ENCODE data around the gene BOC. TPM values are rescaled to one million over a fixed set of nuclear protein-coding genes. Genes with fewer than 3 reads are reported as not detected.

BOC gene
- total and polyA plus RNA-seq, 2 of the 4 experiments (the other 2 are of a cell fraction) = 6.8 to 15.2 TPM

GRCh38 chr3:113210604-113211329 lies 590 bp upstream of the BOC start:
- ATAC-seq (ENCODE audit: low read depth) (peak; percentile 12), DNase-seq (no peak)
- Histone ChIP-seq H3K4ac (ENCODE audit: low read depth, low read length) (peak overlapping the region; percentile 83), H3K9ac (ENCODE audit: low read depth, low read length) (peak overlapping the region; percentile 64), H2BK20ac (ENCODE audit: low read depth, low read length) (peak overlapping the region; percentile 51; the same call in 1 of the 2 replicates), H3K4me2 (ENCODE audit: low read depth, low read length) (peak overlapping the region; percentile 72), H2BK15ac (ENCODE audit: low read depth, low read length) (peak overlapping the region; percentile 93; the same call in 2 of the 3 replicates), H2AFZ (replicated peaks; ENCODE audit: low read length, poor library complexity) (peak overlapping the region; percentile 93), H3K23ac (ENCODE audit: low read depth, low read length) (peak overlapping the region; percentile 69), H4K91ac (ENCODE audit: insufficient read depth, low read depth, low read length) (peak overlapping the region; percentile 79), H3K79me1 (ENCODE audit: low read depth in 1 of 2, low read length in 2 of 2) (peaks cover 8 to 11% of the 10 kb centered on the region in 2 experiments; a peak in 2 of 4 replicates), H4K8ac (ENCODE audit: low read depth in 2 of 2, low read length in 2 of 2) (peak overlapping the region; percentile 76 to 86), H3K27me3 (ENCODE audit: control insufficient read depth, insufficient read depth, low read length) (no peaks in the 10 kb centered on the region; the same call in 1 of the 2 replicates), H2BK5ac (ENCODE audit: low read depth, low read length, poor library complexity, severe bottlenecking) (peak overlapping the region; percentile 28), H3K14ac (replicated peaks; ENCODE audit: low read depth, low read length) (peak overlapping the region; percentile 79; the same call in 1 of the 2 replicates), H3K56ac (ENCODE audit: extremely low read depth, insufficient read depth, low read length) (peak overlapping the region; percentile 58; the same call in 1 of the 2 replicates), H3K9me3 (ENCODE audit: control insufficient read depth, insufficient read depth, low read length) (no peaks in the 10 kb centered on the region), H3K36me3 (ENCODE audit: control insufficient read depth, insufficient read depth, low read length) (no peaks in the 10 kb centered on the region), H3K4me3 (ENCODE audit: insufficient read depth, low read depth, low read length) (peak overlapping the region; percentile 76), H3K18ac (ENCODE audit: low read depth, low read length) (peak overlapping the region; percentile 25), H3K27ac (ENCODE audit: insufficient read depth, low read length) (peak overlapping the region; percentile 92), H2BK120ac (ENCODE audit: low read depth, low read length) (peak overlapping the region; percentile 86), H4K5ac (ENCODE audit: low read depth, low read length) (peak overlapping the region; percentile 32), H4K20me1 (ENCODE audit: insufficient read depth, low read length) (no peaks in the 10 kb centered on the region), H3K4me1 (ENCODE audit: control insufficient read depth, insufficient read depth, low read length) (peaks cover 16% of the 10 kb centered on the region), H3K9me1 (ENCODE audit: insufficient read depth, low read length) (no peaks in the 10 kb centered on the region), H2AK5ac (ENCODE audit: low read depth, low read length) (peak overlapping the region; percentile 64), H2AK9ac (replicated peaks; ENCODE audit: low read depth, low read length, poor library complexity) (peak overlapping the region; percentile 25)
- no TSS peak for BruUV-seq (replicated peaks)
- intact Hi-C loops (cut with micrococcal nuclease) = loop anchor here (5.0 kb wide), 4 partner anchors 43 to 568 kb away; partner anchors contain the start of gene CCDC80
- in situ Hi-C loops (cut with MboI; ENCODE audit: low sequenced_read_pairs) = no loop called here
- 4% methylated on average over 3 of the region's 22 CpGs; no CpG with 5 or more reads in 1 of the 2 experiments for WGBS, 2 experiments (ENCODE audit: extremely low coverage in 2 of 2, insufficient read length in 1 of 2)
- dilution Hi-C loops (cut with HindIII; ENCODE audit: low sequenced_read_pairs, unreplicated experiment) = no loop called here
- CTCF ChIA-PET = interaction anchor here (1.2 kb wide), 1 partner anchor 48 kb away, joined by 3 read pairs; no protein-coding TSS in a partner anchor
- POLR2A ChIA-PET (ENCODE audit: unreplicated experiment) = interaction anchor here (0.8 kb wide), 1 partner anchor 17 kb away, joined by 3 read pairs; no protein-coding TSS in a partner anchor
- TF ChIP-seq FOS (IDR thresholded peaks at IDR 0.05; ENCODE audit: low read depth, low read length) (no peak), RCOR1 (IDR thresholded peaks at IDR 0.05; ENCODE audit: insufficient replicate concordance, low read length) (no peak), MXI1 (IDR thresholded peaks at IDR 0.05; ENCODE audit: borderline replicate concordance, low read depth, low read length) (no peak), USF2 (IDR thresholded peaks at IDR 0.05; ENCODE audit: low read depth, low read length) (no peak), CHD1 (IDR thresholded peaks at IDR 0.05; ENCODE audit: low read depth, low read length) (no peak), ELK1 (IDR thresholded peaks at IDR 0.05; ENCODE audit: borderline replicate concordance, low read depth, low read length) (no peak), CEBPB (IDR thresholded peaks at IDR 0.05; ENCODE audit: low read depth, low read length) (no peak), CTCF (conservative IDR thresholded peaks at IDR 0.05; ENCODE audit: low read depth, low read length) (no peak), POLR2A (IDR thresholded peaks at IDR 0.05; ENCODE audit: low read depth, low read length) (no peak), SMC3 (IDR thresholded peaks at IDR 0.05; ENCODE audit: low read depth, low read length) (no peak), MAZ (IDR thresholded peaks at IDR 0.05; ENCODE audit: borderline replicate concordance, low read depth, low read length) (no peak), RAD21 (IDR thresholded peaks at IDR 0.05; ENCODE audit: low read length) (no peak)
